Neural progenitor cell (in vitro differentiated cells): ENCODE data around the gene VRK3.

Source experiments
- EZH2 ChIP-seq: fragments of 200-600 bp; sonication (generic); IDR thresholded peaks from 2 replicates; pipeline ENCODE4 v1.6.1; 2017; ENCODE audit warnings: antibody characterized with exemption, mild to moderate bottlenecking, moderate library complexity
- EZH2phosphoT487 ChIP-seq: fragments of 200-600 bp; sonication (generic); IDR thresholded peaks from 2 replicates; pipeline ENCODE4 v1.6.1; 2017; ENCODE audit warnings: antibody characterized with exemption
- TF ChIP-seq, protein P1 (sequence below): fragments of 200-600 bp; sonication (generic); IDR thresholded peaks from 2 replicates; pipeline ENCODE4 v1.5.1; 2017; ENCODE audit warnings: antibody characterized with exemption, mild to moderate bottlenecking

DNA sequence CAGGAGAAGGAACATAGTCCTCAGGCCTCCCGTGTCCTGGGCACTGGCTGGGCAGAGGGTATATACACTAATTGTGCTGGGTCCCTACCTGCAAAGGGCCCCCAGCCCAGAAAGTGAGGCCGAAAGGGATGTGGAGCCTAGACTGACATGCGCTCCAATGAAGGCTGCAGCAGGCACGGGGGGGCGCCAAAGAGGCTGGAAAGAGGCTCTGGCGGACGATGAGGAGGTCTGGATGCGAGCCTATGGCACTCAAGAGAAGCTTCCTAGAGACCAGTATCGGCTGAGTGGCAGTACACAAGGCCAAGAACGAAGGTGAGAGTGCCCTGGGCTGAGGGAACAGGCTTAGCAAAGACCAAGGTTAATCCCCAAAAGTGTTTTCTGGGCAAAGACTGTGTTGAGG is 16.6 kb downstream of the VRK3 start:
- TF ChIP-seq, protein P1, sequence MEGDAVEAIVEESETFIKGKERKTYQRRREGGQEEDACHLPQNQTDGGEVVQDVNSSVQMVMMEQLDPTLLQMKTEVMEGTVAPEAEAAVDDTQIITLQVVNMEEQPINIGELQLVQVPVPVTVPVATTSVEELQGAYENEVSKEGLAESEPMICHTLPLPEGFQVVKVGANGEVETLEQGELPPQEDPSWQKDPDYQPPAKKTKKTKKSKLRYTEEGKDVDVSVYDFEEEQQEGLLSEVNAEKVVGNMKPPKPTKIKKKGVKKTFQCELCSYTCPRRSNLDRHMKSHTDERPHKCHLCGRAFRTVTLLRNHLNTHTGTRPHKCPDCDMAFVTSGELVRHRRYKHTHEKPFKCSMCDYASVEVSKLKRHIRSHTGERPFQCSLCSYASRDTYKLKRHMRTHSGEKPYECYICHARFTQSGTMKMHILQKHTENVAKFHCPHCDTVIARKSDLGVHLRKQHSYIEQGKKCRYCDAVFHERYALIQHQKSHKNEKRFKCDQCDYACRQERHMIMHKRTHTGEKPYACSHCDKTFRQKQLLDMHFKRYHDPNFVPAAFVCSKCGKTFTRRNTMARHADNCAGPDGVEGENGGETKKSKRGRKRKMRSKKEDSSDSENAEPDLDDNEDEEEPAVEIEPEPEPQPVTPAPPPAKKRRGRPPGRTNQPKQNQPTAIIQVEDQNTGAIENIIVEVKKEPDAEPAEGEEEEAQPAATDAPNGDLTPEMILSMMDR: peak; percentile 49
- TF ChIP-seq EZH2 (no peak), EZH2phosphoT487 (no peak)
